Activated gamma-delta T cell treated with Interleukin-2 at 50 U/mL for 16 hours (primary cell): ENCODE measurements around the gene CYLD.

ENCODE experiments used
- DNase-seq: peaks from one replicate; pipeline ENCODE4 v3.0.0-alpha.2; 2020

Gene CYLD

DNA sequence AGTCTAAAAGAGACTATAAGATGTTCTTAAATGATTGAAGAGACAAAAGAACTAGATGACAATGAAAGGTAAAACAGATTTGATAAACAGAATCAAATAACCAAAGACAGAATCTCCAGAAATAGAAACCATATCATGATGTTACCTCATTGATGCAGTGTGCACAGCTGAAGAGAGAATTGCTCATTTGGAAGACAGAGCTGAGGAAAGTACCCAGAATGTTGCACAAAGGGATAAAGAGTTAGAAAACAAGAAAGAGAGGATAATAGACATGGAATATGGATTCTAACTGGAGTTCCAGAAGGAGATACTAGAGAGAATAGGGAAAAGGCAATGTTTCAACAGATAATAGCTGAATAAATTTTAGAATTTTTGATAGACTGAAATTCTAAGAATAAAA lies 47.9 kb downstream of the CYLD start:
- DNase-seq, result no peak

DNA sequence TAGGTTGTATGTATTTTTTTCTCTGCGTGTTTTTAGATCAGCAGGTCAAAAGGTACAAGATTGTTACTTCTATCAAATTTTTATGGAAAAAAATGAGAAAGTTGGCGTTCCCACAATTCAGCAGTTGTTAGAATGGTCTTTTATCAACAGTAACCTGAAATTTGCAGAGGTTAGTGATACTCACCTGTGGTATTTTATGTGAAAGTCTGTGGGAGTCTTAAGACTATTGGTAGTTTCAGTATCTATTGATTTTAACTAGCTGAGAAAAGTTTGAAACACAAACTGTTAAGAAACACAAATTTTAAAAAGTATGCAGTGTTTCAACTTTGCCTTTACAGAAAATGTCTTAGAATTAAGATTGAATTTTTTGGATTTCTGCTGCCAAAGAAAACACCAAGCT lies 49.6 kb downstream of the CYLD start:
- no peak for DNase-seq

DNA sequence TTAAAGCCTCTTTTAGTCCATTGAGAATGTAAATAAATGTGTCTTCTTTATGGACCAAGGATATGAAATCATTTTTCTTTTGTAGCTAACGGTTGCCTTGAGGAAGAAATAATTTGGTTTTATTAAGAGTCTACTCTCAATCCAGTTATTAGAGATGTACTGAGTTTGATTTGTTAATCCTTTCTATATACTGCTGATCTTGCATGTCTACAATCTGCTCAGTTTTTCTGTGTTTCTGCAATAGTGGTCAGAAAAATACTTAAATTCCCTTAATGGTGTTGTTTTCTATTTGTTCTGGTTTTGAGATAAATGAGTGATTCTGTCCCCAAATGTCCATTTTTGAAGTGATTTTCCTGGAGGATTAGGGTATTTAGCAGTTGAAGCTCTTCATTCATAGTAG lies 54.9 kb downstream of the CYLD start:
- DNase-seq, result no peak

DNA sequence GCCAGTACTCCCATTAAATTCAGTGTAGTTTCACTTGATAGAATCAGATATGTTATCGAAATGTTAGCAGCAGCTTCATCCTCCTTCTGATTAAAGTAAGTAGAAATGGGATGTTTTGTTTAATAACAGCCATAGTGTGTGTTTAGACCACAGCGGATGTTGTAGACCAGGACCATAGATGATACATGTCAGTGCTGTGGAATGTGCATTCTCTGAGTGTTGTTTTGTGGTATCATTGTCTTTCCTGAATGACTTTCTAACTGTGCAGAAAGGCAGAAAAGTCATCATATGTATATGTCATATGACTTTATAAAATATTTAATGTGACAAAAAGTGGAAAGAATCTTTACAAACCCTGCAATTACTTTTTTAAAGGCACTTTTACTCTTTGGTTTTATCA lies 55.6 kb downstream of the CYLD start:
- DNase-seq, result no peak

DNA sequence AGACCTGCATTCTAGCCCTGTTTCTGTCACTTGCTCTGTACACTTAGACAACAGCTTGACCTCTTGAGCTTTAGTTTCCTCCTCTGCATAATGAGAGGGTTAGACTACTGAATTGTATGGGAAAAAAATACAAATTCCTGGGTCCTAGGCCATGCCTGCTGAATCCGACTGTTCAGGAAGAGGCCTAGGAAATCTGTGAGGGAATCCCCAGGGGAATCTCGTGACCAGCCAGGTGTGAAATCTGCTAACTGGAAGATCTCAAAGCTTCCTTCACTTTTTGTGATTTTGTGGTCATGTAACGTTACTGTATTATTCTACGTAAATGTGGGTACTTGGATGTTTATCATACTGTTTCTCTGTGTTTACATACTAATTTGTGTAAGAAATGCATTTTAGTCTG lies 58.2 kb downstream of the CYLD start:
- no peak for DNase-seq

DNA sequence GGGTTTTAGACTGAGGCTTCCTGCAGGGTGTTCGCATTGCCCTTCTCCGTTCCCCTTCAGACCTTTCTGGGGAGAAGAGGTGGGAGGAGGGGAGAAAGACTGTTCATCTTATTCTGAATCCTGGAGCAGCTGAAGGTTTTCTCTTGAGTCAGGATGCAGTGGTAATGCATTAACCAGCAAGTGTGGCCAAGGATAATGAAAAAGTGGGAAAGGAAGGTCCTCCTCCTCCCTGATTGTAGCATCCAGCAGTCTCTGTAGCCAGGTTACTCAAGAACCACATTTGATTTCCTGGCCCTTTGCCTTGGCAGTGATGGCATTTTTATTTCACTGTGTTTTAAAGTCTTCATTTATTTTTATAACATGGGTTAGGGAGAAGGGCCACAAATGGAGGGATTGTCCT lies 59.1 kb downstream of the CYLD start:
- no peak for DNase-seq

DNA sequence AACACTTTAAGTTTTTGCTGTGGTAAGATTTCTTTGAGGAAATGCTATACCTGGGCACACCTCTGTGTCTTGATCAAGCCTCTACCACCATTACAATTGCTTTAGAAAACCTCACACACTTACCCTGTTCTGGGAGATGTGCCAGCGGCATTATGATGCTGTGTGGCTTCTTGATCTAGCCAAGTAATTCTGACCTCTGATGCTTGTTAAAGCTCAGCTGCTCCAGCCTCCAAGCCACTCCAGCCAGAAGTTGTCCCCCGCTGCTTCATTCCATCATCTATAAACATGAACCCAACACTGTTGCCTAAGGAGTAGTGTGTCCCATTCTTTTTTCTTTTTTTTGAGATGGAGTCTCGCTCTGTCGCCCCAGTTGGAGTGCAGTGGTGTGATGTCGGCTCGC lies 60.1 kb downstream of the CYLD start:
- DNase-seq, result no peak

DNA sequence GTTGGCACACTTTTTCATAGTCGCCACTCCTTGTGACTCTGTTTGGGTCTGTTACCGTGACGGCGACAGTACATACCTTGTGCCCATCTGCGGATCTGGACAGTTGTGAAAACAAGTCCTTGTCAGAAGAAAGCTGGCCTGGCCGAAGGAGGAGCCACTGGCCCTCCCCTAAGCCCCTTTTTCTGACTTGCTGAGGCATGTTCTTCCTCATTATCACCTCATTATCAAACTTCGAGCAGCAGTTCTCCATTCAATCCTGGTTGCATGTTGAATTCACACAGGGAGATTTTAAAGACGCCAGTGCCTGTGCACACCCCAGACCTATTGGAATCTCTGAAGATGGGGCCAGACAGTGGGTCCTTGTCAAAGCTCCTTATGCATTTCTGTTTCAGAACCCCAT lies 61.1 kb downstream of the CYLD start:
- DNase-seq, result no peak

DNA sequence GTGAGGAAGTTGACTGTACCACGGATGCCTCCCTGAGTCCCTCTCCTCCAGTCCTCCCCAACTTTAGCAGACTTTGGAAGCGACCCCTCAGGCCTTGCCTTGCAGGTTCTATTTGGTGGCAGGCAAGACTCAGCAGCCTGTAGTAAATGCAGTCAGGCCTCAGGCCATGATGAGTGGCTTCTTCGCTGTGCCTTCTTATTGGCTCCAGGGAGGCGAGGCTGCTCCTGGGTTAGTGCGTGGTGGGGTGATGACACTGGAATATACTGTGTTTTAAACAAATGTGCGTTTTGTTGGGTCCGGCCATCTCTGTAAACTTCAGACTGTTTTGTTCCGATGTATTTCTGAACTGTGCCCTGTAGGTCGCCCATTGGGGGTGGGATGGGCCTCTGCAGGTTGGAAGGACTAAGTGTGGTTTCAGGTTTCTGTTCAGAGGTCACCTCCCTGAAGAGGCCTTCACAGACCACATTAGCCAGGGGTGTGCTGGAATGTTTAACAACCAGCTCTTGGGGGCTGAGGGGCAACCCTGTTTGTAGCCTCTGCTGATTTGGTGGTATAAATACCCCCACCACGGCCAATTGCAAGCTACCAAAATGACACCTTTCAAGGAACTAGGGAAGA lies 62.5 kb downstream of the CYLD start:
- no peak for DNase-seq

DNA sequence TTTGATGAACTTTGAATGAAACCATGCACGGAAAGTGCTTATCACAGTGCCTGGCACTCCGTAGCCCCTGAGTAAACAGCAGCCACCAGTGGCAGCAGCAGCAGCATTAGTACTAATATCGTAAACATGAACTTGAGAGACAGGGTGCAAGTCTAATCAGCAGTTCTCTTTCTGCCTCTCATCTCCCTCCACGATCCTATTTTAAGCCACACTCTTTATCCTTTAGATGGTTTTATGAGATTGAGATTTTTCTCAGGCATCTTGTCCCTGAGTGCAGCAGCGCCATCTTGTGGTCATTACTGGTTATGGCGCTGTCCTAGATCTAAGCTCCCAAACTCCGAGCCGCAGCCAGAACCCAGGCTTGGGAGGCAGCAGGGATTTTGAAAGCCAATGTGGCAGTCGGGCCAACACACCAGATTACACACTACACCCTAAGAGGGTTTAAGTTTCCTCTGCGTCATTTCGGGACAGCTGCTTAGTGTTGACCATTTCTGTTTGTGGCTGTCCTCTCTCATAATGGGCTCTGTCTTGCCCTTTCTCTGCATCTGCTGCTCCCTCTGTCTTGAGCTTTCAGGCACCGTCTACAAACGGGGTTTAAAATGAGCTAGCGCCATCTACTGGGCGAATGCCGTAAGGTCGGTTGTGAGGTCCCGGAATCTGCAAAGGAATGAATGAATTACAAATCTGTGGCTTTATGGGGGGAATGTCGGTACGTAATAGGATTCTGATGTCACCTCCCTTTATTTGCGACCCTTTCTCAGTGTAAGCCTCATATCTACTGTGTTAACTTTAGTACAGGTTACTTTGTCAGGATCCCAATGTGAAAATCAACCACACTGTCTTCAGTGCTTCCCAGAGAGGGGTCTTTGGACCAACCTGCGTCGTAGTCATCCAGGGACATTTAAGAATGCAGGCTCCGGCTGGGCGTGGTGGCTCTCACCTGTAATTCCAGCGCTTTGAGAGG lies 64.5 kb downstream of the CYLD start:
- DNase-seq, result peak; percentile 84

DNA sequence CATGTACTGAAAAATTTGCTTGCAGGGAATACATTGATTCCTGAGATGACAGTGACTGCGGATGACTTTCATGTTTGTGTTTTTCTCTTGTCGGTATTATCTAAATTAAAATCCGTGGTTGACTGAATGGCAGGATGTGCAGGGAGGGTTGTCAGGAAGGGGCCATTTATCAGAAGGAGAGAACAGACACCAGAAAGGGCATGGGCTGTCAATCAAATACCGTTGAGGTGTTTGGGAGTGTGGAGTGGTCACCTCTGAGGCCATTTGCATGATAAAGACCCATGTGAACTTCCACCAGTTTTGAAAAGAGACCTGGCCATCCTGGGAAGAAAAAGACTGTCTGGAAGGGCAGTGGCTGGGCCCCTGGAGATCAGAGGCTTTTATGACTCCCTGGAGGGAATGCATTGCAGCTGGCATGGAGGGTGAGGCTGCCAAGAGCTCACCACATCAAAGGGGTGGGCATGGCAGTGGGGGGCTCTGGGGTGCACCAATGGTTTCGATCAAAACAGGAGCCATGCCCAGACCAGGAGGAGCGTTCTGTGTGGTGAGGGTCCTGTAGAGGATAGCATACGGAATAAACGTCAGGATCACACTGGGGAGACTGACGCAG lies 67.1 kb downstream of the CYLD start:
- no peak for DNase-seq

DNA sequence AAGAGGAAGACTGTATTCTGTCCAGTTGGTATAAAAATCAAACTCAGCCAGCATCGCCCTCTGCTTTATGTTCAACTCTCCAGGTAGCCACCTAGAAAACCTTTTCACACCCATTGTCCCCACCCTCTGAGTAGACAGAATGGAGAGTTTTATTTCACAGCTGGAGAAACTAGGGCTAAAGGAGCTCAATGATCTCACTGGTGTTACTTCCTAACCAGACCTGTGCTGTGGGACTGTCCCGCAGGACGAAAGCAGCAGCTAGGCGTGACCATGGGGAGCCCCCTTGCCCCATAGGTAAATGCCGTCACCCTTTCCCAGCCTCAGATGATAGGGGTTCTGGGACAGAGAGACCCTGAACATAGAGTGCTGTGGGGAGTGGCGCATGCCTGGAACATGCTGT lies 67.7 kb downstream of the CYLD start:
- no peak for DNase-seq

DNA sequence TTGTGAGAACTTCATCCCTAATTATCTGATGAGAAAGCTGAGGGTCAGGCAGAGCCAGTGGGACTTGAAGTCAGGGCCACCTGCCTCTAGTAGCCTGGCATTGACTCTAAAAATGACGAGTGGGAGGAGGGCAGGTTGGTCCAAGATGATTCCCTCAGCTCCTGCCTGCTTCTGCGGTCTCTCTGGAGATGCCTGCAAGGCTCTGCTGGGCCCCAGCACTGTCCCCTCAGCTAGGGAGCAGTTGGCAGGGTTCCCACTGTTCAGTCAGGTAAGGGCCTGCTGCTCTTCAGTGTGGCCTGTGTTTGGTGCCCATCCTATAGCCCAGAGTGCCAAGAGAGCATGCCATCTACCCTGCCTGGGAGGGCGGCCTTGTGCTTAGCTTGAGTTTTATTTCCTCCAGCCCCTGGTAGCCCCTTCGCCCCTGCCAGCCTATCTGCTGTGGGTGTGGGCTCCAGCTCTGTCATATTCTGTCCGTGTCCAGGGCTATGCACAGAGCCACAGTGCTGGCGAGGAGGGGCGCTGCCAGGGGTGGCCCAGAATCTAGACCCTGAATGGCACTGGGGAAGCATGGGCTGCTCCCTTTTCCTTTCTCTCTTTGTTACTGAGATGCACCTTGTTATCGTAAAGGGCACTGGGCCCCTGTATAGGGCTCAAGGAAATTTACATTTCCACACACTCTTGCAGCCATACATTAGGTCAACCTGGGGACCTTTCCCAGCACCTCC lies 68.5 kb downstream of the CYLD start:
- no peak for DNase-seq

DNA sequence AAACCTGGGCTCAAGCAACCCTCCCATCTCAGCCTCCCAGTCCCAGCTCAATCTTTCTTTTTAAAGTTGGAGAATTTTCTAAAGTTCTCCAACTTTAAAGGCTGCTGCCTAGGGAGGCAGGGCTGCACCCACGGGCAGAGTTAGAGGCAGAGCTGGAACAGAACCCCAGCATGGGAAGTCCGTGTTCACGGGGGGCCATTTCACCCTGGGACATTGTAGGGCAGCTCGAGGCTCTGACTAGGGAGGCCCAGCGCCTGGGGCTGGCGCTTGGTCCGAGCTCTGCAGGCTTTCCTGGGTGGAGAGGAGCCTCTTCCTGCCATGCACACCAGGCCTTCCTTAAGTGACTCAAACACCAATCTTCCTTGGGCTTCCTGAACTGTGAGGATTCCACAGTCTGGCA lies 70.2 kb downstream of the CYLD start:
- no peak for DNase-seq

DNA sequence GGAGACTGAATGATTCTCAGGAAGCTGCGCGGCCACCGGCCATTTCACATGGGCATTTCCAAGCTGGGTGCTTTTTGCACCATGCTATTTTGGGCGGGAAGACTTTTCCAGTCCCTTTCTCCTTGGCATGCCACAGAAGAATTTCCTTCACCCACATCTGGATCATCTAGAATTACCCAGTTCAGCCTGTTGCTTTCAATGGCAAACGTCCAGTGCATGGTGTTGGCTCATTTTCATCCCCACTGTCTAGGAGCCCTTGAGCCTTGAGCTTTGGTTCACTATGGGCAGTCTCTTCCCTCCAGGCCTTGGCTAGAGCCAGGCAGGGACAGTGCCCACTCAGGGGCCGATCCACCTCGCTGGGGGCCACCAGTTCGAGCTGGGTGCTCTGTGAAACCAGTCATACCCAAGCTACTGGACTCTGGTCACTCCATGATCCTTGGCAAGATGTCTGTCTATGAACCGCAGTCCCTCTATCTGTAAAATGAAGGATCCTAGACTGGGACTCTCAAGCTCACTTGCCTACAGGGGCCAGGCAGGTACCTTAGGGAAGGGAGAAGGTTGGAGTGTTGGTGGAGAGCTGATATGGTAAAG lies 71.1 kb downstream of the CYLD start:
- DNase-seq, result no peak

DNA sequence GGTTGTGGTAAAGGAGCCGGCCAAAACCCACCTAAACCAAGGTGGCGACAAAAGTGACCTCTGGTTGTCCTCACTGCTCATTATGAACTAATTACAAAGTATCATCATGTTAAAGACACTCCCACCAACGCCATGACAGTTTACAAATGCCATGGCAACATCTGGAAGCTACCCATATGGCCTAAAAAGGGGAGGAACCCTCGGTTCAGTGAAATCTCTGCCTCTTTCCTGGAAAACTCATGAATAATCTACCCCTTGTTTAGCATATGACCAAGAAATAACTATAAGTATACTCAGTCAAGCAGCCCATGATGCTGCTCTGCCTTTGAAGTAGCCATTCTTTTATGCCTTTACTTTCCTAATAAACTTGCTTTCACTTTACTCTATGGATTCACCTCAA lies 72.2 kb downstream of the CYLD start:
- no peak for DNase-seq

DNA sequence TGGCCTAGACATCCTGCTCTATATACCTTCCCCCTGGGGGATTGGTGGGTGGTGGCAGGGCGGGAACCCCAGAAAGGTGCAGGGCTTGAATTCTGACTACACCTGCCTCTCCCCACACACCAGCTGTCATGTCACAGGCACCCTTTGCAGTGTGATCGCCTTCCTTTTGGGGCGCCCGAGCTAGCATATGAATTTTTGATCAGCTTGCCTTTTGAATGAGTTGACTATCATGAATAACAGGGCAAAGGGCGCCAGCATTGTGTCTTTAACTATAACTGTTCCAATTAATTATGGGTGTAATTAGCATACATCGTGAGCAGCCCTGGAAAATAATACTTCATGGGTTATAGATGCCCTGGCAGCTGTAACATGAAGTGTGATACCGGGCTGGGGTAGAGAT lies 72.7 kb downstream of the CYLD start:
- no peak for DNase-seq

DNA sequence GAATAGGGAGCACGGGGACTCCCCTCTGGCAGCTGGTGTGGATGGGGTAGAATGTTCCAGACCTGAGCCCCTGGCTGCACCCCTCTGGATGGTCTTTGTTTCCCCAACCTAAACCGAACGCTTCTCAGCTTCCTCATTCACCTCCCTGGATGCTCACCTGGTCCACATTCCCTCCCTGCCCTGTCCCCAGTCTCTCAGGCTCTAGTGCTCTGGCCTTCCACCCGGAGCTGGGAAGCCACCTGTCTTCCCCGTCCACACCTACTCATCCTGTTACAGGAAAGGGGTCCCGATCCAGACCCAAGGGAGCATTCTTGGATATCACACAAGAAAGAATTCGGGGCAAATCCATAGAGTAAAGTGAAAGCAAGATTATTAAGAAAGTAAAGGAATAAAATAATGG lies 73.5 kb downstream of the CYLD start:
- DNase-seq, result no peak

DNA sequence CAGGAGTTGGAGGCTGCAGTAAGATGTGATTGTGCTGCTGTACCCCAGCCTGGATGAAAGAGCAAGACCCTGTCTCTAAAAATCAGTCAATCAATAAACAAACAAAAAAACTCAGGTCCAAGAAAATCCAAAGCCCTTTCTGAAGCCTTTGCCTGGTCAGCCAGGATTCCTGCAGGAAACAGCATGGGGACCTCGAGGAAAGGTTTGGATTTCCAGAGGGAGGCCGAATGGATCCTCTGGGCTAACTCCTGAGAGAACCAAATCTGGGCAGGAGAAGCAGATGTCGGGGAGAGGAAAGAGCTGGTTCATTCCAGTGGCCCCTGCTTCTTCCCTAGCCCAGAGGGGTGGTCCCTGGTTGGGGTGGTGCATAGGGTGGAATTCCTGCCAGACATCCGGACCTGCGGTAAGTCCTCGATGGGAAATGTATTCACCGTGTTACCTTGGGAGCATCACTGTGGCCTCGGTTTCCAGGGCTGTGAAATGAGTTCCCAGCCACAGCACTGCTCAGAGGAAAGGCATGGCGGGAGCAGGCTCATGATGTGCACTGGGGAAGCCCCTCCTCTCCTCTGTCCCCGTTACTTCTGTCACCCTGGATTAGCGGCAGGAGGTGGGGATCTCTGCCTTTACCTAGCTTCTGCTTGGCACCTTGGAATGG lies 75.1 kb downstream of the CYLD start:
- DNase-seq, result no peak

DNA sequence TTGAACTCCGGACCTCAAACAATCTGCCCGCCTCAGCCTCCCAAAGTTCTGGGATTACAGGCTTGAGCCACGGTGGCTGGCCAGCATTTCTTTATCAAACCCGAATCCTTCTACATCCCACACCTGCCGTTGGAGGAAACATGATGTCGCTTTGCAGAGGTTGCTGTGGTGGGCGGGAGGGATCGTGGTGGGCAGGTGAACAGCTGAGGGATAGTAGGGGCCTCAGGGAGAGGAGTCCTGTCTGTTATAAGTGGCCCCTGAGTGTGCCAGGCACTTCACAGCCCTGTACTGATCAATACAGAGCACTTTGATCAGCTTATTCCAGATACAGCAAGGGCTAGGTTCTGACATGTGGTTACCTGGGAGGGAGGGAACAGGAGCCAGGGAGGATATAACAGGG lies 76.5 kb downstream of the CYLD start:
- no peak for DNase-seq

DNA sequence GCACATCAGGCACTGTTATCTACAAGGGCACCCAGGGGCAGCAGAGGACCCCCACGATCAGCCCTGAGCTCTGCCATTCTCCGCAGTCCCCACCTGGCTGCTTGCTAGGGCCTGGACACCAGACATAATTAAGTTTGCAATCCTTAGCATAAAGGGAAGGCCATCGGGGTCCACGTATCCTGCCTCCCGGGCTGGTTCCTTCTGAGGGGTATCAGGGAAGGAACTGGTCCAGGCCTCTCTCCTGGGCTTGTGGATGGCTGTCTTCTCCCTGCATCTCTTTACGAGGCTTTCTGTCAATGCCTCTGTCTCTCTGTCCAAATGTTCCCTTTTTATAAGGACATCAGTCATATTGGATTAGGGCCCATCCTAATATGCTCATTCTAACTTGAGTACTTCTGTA lies 77.8 kb downstream of the CYLD start:
- no peak for DNase-seq

DNA sequence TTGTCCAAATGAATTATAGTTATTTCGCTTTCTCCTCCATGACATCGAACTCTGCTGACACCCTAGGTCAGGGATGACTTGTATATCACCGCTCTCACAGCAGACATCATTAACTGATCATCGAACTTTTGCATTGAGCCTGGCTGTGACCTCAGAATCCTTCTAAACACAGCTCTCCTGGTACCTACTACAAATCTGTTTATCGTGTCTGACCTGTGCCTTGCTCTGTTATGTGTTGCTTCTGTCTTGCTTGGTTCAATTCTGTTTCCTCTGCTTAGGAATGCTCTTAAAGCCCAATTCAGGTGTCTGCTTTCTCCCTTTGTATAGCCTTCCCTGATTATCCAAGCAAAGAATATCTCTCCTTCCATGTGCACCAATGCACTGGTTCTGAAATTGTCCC lies 78.3 kb downstream of the CYLD start:
- no peak for DNase-seq

DNA sequence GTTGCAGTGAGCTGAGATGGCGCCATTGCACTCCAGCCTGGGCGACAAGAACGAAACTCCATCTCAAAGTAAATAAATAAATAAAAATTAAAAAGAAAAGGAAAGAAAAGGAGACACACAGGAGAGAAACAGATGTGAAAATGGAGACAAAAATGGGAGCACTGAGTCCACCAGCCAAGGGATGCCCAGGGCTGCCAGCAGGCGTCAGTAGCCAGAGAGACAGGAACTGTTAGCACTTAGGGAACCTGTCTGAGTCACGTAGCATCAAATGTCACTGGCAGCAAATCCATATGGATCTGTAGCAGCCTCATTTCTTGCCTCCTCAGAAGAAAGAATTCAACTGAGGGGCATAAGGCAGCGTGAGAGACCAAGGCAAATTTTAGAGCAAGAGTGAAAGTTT lies 79.7 kb downstream of the CYLD start:
- DNase-seq, result no peak
